IPS-20b (cell line): ENCODE data around the gene SMG7.

Experiments
- H3K27ac ChIP-seq: one replicate; pipeline ENCODE4 v1.5.1; 2013; ENCODE audit warnings: low read length
- H3K27me3 ChIP-seq: 2 replicates; pipeline ENCODE4 v1.6.1; 2013; ENCODE audit warnings: mild to moderate bottlenecking, low read length, inconsistent platforms; ENCODE audit not compliant: insufficient read depth
- H3K36me3 ChIP-seq: 2 replicates; pipeline ENCODE4 v1.6.1; 2013; ENCODE audit warnings: low read depth, mild to moderate bottlenecking, inconsistent platforms, low read length, moderate library complexity; ENCODE audit not compliant: insufficient read depth
- H3K4me1 ChIP-seq: 2 replicates; pipeline ENCODE4 v1.6.1; 2013; ENCODE audit warnings: mild to moderate bottlenecking, control low read depth, inconsistent platforms, low read length, moderate library complexity; ENCODE audit not compliant: insufficient read depth
- H3K4me3 ChIP-seq: 2 replicates; pipeline ENCODE4 v1.5.1; 2013; ENCODE audit warnings: mild to moderate bottlenecking, low read length, inconsistent platforms
- H3K9ac ChIP-seq: 2 replicates; pipeline ENCODE4 v1.6.1; 2013; ENCODE audit warnings: low read depth, mild to moderate bottlenecking, inconsistent platforms, low read length, moderate library complexity
- H3K9me3 ChIP-seq: 2 replicates; pipeline ENCODE4 v1.6.1; 2013; ENCODE audit warnings: mild to moderate bottlenecking, low read depth, low read length, inconsistent platforms; ENCODE audit not compliant: insufficient read depth

The SMG7 gene

DNA sequence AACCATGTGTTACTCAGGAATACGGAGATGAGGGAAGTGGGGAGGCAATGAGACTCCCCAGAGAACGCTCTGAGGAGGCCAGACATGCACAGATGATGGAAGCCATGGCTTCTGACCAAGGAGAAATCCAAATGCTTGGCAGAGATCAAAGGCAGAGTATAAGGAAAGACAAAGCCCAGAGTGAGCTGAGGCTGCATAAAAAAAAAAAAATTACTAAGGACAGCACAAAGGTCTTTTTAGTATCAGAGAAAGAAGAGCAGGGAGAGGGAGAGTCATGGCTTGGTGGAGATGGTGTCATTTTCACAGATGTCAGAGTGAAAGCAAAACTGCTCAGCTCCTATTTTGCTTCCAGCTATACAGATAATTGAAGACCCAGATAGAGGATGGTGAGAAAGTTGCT lies 126.1 kb downstream of the SMG7 start:
- H3K27me3 ChIP-seq, result no peaks in the 10 kb centered on the region
- no peak overlapping the region for H3K27ac ChIP-seq

DNA sequence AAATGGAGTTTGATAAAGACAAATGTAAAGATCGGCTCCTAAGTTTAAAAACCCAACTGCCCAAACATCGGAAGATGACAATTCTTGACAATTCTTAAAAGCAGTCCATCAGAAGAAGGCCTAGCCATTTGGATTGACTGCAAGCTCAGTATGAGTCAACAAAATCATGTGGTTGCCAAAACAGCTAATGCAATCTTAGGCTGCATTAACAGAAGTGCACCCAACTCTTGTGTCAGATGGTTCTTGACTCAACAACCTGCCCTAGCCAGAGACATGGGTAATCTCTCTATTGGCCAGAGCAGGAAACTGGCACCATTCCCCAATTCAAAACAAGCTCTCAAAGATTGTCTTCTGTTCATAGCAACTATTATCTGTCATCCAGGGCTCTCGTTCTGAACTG lies 127.8 kb downstream of the SMG7 start:
- no peaks in the 10 kb centered on the region for H3K36me3 ChIP-seq
- H3K9ac ChIP-seq, result no peak overlapping the region
- no peaks in the 10 kb centered on the region for H3K4me1 ChIP-seq
- H3K27me3 ChIP-seq, result no peaks in the 10 kb centered on the region
- no peaks in the 10 kb centered on the region for H3K9me3 ChIP-seq
- no peak overlapping the region for H3K4me3 ChIP-seq
- no peak overlapping the region for H3K27ac ChIP-seq

More for the DNA sequence above, 126.1 kb downstream of the SMG7 start:
- Histone ChIP-seq H3K9ac (no peak overlapping the region), H3K4me3 (no peak overlapping the region), H3K36me3 (no peaks in the 10 kb centered on the region), H3K9me3 (no peaks in the 10 kb centered on the region), H3K4me1 (peaks cover 3% of the 10 kb centered on the region; the same call in 1 of the 2 replicates)

DNA sequence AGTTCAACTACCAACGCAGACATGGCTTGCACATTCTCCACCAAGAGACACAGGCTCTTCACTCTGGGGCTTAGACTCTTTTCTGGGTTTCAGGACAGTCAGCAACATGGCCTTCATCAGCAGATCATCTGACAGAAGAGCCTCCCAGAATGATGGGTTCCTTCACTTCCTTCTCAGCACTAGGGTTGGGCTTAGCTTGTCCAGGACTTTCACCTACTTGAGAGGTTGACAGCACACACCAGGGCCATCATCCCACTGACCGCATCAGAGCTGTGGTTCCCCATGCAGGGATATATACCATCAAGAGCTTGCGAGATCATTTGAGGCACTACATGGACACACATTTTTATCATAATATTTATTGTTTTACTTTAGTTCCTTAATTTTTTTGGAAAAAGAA lies 128.3 kb downstream of the SMG7 start:
- Histone ChIP-seq H3K4me1 (no peaks in the 10 kb centered on the region), H3K9ac (no peak overlapping the region), H3K36me3 (no peaks in the 10 kb centered on the region), H3K27ac (no peak overlapping the region), H3K27me3 (no peaks in the 10 kb centered on the region), H3K4me3 (no peak overlapping the region), H3K9me3 (no peaks in the 10 kb centered on the region)

DNA sequence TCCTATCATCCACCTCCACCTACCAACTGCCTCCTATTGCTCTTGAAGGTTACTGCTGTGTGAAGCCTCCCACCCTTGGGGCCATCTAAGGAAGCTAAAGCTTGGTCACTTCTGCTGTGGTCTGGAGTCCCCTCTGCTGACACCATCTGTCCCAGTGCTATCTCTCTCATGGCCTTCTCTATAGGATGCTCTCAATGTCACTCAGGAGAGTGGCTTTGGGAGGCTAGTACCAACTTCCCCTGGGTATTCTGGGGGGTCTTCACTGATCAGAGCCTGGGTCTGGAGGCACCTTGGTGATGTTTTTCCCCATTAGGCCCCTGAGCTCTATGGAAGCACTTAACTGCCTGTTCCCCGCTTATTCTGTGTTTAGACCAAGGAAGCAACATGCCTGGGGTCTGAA lies 130.2 kb downstream of the SMG7 start:
- Histone ChIP-seq H3K4me1 (no peaks in the 10 kb centered on the region), H3K9me3 (no peaks in the 10 kb centered on the region), H3K27me3 (no peaks in the 10 kb centered on the region), H3K9ac (no peak overlapping the region), H3K36me3 (no peaks in the 10 kb centered on the region), H3K4me3 (no peak overlapping the region), H3K27ac (no peak overlapping the region)
